GM21423 (cell line): ENCODE results near the gene SPRR2B.
"Not testable (repeated sequence)": the region's sequence is repeated elsewhere in the genome, so short reads cannot be mapped to it uniquely, and the experiment has no call there.

ENCODE experiments used
- ATAC-seq: cut with Tn5 transposase; IDR thresholded peaks from one replicate; pipeline ENCODE4 v1.9.1; 2021; ENCODE audit warnings: mild to moderate bottlenecking, moderate library complexity; ENCODE audit not compliant: unreplicated experiment

Gene SPRR2B

GRCh38 chr1:153035211-153035610 is 36.2 kb downstream of the SPRR2B start:
- ATAC-seq: no peak

GRCh38 chr1:153032677-153033308 is 38.6 kb downstream of the SPRR2B start:
- ATAC-seq: no peak

- no peak for ATAC-seq
Measured at GRCh38 chr1:153032073-153032472, 39.3 kb downstream of the SPRR2B start.

- ATAC-seq: no peak
Measured at GRCh38 chr1:153030895-153031294, 40.5 kb downstream of the SPRR2B start, which contains the start of gene SPRR1B. SPRR1B (plus strand) TSS chr1:153031203; CDS start chr1:153032346, 1,143 bp downstream.

- ATAC-seq: no peak
Measured at GRCh38 chr1:153028766-153029165, 42.6 kb downstream of the SPRR2B start.

GRCh38 chr1:153025797-153026196 is 45.6 kb downstream of the SPRR2B start:
- no peak for ATAC-seq

GRCh38 chr1:153024413-153024812 is 47.0 kb downstream of the SPRR2B start:
- no peak for ATAC-seq

GRCh38 chr1:153023109-153023508 is 48.3 kb downstream of the SPRR2B start:
- no peak for ATAC-seq

GRCh38 chr1:153022340-153022739 is 49.1 kb downstream of the SPRR2B start:
- not testable (repeated sequence) for ATAC-seq

- ATAC-seq: not testable (repeated sequence)
Measured at GRCh38 chr1:153021829-153022228, 49.6 kb downstream of the SPRR2B start.
